HG02623 (cell line): ENCODE results near the gene ASGR2.
A peak's percentile ranks its signal among the peaks of the same experiment; 100 is the strongest.
"Not testable (repeated sequence)": the region's sequence is repeated elsewhere in the genome, so short reads cannot be mapped to it uniquely, and the experiment has no call there.

Source experiments
- ATAC-seq: cut with Tn5 transposase; IDR thresholded peaks from one replicate; pipeline ENCODE4 v1.9.1; 2021; ENCODE audit warnings: moderate library complexity; ENCODE audit not compliant: unreplicated experiment

ASGR2 gene, protein sequence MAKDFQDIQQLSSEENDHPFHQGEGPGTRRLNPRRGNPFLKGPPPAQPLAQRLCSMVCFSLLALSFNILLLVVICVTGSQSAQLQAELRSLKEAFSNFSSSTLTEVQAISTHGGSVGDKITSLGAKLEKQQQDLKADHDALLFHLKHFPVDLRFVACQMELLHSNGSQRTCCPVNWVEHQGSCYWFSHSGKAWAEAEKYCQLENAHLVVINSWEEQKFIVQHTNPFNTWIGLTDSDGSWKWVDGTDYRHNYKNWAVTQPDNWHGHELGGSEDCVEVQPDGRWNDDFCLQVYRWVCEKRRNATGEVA

DNA sequence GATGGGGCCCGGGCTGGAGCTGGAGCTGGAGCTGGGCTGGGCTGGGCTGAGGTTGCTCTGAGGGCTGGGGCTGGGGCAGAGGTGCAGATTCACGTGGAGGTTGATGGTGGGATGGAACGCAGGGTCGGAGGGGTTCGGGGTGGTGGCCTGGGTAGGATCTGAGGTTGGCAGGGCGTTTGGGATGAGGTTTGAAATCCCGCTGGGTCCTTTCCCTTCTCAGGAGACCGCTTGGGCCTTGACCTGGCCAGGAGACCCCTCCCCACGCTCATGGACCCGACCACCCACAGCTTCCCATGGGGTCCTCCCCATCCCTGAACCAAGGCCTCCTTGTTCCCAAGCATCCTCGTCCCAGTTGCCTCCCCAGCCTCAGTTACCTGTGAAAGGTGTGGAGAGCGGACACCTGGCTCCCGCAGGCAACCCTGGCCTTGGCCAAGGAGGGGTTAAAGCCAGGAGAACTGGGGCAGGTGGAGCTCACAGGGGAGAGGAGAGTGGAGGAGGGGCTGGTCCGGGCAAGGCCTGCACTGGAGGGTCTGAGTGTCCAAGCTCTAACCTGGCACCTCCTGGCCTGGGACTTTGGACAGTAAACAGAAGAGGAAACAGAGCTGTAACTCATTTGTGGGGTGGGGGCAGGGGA, at the start of gene ASGR2:
ASGR2 (minus strand) TSS at position 582 of the 634 bp plus-strand sequence. CDS start 582 bp downstream, outside the sequence.
- no peak for ATAC-seq

DNA sequence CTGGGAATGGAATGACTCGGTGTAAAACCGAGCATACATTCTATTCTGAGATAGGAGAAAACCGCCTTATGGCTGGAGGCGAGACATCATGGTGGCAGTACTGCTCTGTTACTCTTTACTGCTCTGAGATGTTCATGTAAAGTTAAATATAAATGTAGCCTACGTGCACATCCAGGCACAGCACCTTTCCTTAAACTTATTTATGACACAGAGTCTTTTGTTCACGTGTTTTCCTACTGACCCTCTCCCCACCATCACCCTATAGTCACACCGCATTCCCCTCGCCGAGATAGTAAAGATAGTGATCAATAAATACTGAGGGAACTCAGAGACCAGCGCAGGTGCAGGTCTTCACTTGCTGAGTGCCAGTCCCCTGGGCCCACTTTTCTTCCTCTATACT, 44.9 kb upstream of the ASGR2 start:
- ATAC-seq, result not testable (repeated sequence)

DNA sequence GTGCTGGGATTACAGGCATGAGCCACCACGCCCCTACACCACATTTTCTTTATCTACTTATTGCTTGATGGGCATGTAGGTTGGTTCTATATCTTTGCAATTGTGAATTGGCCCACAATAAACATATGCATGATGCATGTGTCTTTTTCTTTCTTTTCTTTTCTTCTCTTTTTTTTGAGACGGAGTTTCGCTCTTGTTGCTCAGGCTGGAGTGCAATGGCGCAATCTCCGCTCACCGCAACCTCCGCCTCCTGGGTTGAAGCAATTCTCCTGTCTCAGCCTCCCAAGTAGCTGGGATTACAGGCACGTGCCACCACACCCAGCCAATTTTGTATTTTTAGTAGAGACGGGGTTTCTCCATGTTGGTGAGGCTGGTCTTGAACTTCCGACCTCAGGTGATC, 43.8 kb upstream of the ASGR2 start:
- not testable (repeated sequence) for ATAC-seq

DNA sequence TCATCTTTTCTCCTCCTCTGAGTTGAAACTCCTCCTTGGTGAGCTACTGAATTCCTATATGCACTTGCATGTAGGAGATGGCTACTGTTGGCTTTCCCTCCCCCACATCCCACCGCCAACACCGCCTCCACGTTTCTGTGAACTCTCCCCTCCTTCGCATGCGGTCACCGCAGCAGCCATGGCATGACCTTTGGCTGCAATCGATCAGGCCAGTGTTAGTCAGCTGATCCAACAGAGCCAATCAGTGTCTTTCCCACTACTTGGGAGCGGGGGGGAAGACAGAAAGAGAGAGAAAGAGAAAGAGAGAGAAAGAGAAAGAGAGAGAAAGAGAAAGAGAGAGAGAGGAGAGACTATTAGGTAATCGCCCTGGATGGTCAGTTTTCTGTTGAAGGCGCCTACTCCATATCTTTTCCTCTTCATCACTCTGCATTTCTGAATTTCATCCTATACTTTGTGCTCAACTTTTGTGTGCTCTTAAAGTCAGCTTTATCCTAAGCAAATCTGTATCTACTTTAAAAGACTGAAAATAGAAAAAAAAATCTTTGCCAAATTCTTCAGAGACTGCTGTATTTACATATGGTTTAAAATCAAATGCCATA, 41.8 kb upstream of the ASGR2 start:
- no peak for ATAC-seq

DNA sequence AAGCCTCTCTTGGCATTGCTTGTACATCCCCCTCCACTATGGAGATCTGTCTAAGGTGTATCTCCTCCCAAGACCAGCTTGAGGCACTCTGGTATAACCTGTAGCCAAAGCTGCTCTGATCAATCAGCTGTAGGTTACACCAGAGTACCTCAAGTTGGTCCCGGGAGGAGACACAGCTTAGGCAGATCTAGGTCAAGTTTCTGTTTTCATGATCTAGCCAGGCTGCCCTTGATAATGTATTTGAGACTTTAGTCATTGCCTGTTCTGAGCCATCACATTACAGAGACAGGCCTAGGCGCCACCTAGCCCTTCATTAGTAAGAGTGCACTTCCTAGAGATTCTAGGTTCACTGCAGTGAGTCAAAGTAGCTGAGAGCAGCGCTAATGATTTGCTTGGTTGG, 33.1 kb upstream of the ASGR2 start:
- ATAC-seq, result no peak

DNA sequence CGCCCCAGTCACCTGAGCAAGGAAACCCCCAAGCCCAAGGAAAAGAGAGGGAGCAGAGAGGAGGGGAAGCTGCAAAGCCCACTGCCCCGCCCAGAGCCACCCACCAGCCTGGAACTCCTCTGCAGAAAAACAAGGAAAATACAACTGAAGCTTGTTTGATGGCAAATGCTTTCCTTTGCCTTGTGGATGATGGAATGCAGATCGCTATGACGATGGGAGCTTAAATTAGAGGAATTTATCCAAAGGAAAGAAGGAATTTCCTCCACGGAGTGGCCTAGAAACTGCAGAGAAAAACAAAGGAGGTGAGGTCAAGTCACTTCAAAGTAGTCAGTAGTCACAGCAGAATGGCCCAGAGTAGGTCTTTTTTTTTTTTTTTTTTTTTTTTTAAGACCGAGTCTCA, 31.5 kb upstream of the ASGR2 start:
- ATAC-seq, result no peak

DNA sequence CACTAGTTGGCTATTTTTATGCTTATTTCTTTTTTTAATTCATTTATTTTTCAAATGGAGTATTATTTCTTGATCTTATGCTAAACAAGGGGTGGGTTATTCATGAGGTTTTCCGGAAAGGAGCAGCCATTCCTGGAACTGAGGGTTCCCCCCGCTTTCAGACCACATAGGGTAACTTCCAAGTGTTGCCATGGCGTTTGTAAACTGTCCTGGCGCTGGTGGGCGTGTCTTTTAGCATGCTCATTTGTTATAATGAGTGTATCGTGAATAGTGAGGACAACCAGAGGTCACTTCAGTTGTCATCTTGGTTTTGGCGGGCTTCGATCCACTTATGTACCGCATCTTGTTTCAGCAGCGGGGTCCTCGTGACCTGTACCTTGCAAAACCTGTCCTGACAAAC, 29.6 kb upstream of the ASGR2 start:
- no peak for ATAC-seq

DNA sequence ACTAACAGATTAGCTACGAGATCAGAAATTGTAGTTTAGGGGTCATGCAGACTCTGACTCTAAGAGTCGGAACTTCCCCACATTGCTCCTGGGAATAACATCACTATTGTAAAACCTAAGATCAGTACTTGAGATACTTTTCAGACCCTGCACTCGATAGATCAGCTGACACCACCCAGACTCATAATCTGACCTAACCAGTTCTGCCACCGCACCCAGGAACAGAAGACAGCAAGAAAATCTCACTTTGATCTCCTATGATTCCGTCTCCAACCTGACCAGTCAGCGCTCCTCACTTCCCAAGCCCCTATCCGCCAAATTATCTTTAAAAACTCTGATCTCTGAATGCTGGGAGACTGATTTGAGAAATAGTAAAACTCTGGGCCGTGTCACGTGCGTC, 27.2 kb upstream of the ASGR2 start:
- no peak for ATAC-seq

DNA sequence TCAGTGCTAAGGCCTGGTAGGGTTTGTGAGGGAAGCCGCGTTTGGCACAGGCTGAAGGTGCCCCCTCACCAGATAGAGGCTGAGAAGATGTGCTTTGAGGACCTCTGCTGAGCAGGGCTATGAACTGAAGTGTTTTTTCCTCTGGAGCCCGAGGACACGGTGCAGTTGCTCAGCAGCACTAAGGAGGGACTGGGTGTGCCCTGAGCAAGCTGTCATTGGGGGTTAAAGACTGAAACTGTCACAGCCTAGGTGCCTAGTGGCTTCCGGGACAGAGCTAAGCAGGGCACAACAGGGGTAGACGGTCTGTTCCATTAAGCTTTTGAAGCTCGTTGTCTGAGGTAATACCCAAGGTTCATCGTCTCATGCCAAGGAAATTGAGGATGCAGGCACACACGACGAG, 24.8 kb upstream of the ASGR2 start:
- no peak for ATAC-seq

DNA sequence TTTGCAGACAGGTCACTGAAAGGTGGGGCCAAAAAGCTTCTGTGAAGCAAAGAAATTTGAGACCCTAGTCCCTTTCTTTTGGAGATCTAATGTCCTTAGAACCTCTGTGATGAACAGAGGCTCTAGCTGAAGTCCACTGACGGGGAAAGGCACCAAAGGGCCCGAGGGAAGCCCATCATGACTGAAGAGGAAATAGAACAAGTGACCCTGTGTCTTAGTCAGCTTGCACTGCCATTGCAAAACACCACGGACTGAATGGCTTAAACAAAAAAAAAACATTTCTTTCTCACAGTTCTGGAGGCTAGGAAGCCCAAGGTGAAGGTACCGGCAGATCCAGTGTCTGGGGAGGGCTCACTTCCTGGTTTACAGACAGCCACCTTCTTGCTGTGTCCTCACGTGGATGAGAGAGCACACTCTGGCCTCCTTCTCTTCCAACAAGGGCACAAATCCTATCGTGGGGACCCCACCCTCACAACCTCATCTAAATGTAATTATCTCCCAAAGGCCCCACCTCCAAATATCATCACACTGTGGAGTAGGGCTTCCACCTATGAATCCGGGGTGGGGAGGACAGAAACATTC, 24.3 kb upstream of the ASGR2 start:
- ATAC-seq, result no peak

DNA sequence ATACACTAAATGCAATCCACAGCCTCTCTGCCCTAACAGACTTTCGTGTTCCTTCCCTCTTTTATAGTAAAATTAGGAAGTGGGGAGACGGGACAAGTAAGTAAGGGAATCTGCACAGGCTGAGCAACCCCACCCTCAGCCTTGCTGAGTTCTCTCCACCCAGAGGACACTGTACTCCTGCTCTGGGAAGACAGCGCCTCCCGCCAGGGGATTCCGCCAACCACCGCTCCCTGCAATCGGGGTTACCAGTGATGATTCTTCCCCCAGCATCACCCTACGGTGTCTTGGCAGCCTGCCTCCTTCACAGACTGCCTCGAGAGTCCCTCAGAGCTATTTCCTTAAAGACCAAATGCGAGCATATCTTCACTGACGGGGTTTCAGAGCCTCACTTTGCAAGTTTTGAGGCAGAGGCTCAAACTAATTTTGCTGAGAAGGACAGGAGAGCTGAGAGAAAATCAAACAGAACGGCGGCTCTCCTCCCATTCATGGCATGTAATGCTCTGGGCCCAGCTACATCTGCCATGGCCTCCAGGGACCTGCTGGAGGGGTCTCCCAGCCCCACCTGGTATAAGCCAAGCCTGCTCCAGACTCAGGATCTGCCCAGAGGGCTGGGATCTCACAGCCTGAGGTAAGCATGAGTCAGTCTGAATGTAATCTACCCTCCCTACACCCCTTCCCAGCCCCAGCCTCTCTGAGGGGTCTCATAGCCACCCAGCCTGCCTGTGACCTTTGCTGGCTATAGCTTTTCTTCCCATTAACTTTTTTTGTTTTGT, 22.7 kb upstream of the ASGR2 start:
- no peak for ATAC-seq

DNA sequence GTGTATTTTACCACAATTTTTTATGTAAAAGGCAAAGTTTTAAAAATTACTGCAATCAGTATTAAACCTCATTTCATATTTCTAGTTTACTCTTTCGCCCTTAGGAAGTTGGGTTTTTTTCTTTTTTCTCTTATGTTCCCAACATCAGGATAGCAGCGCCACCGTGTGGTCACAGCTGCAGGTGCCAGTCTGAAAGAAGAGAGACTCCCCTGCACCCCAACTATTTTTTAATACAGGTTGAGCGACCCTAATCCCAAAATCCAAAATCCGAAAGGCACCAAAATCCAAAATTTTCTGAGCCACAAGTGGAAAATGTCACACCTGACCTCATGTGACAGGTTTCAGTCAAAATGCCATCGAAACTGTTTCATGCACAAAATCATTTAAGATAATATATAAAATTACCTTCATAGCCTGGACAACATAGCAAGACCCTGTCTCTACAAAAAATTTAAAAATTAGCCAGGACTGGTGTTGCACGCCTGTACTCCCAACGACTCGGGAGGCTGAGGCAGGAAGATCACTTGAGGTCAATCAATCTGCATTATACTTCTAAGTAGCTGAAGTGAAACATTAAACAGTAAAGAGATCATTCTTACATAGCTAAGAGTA, 21.8 kb upstream of the ASGR2 start:
- no peak for ATAC-seq

DNA sequence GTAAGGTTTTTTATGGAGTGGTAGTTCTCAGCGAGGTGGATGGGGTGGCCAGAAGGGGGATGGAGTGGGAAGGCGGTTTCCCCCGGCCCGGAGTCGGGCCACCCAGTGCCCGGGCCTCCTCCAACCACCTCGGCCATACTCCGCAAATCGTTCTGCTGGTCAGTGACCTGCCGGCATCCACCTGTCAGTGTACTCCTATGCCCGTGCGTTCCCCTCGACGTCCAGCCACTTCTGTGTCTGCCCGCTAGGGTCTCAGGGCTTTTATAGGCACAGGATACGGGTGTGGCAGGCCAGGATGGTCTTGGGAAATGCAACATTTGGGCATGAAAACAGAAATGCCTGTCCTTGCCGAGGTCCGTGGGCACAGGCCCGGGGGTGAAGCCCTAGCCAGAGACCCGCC, 19.3 kb upstream of the ASGR2 start:
- ATAC-seq, result no peak

DNA sequence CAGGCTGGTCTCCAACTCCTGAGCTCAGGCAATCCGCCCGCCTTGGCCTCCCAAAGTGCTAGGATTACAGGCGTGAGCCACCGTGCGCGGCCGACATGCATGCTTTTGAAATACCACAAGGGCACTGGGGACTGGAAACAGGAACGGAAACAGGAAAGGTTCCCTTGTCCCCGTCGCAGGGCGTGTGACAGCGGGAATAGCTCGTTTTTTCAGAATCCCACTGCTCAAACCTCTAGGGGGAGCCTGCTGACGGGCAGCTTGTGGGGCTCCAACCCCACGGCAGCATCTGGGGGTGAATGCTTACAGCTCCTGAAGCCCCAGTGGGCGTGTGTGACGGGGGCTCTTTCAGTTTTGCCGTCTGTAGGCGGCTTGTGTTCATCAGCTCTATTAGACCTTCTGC, 18.8 kb upstream of the ASGR2 start:
- no peak for ATAC-seq

DNA sequence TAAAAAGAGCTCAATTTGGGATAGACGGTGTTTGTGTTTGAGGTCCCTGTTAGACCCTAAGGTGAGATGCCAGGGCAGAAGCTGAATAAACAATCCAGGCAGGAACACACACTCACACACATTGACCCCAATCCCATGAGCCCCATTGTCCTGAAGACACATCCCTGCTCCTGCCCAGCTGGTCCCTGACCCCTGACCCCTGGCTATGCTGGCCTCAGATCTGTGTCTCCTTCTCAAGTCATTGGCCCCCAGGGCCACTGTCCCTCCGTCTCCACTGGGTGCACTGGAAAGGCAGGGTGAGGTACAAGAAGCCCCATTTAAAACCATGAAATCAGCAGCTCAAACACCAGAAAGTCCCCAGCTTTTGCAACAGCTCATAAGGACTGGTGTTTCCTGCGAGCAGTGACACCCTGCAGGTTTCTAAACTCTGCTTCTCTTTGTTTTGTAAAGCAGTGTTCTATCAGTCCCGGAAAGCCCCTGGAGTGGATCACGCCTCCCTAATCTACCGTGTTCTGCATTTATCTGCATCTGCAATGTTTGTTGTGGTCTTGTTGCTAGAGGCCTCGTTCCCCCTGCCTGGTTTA, 18.0 kb upstream of the ASGR2 start:
- peak; percentile 64 for ATAC-seq

DNA sequence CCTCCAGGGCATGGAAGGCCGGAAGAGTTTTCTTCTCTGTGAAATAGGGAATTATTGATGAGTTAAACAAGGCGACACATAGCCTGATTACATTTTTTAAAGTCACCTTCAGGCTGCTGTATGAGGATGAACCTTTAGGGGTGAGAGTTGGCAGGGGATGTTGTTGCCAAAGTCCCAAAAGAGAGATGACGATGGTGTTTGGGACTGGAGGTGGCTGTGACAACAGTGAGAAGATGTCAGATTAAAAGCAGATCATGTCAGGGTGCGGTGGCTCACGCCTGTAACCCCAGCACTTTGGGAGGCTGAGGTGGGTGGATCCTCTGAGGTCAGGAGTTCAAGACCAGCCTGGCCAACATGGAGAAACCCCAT, 16.8 kb upstream of the ASGR2 start:
- no peak for ATAC-seq

DNA sequence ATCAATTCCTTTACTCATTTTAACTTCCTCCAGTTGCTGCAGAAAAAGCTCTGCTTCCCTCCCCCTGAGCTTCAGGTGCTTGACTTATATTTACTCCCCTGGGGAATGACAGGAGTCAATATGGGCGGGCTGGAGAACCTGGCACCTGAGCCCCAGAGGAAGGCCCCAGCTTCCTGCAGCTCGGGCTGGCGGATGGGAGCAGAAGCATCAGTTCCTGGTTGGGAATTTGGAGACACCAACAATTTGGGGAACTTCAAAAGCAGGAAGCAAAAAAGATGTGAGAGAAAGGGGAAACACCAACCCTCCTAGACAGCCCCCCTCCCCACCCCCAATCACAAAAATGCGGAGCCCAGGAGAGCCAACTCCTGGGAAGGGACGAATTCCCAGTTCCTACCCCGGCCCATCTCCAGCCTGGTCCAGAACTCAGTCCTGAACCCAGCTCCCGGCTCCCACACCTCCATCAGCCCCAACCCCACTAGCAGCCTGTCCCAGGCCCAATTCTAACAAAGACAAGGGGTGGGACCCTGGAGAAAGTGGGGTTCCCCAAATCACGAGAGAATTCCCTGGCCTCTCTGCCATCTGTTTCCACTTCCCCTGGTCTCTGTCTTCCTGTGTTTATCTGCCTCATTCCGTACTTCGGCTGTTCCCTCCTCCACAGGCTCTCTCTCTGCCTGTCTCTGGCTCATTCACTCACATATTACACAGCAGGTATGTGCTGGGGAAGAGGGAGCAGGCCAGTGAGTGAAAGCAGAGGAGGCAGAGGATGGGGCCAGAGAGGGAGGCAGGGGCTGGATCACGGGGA, 16.2 kb upstream of the ASGR2 start:
- no peak for ATAC-seq

DNA sequence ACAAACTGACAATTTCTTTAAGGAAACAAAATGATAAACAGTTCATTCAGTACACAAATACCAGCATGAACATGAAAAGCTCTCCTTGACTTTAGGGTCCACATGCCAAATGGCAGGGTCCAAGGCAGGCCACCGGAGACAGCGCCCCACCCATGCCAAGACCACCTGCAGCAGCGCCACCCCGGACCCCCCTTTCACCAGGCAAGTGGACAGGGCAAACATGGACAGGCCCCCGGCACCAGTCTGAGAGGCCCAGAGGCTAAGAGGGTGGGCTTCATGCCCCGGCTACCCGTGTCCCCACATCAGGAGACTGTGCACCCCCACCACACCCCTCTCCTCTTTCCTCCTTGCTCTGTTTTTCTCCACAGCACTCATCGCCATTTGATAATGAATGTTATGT, 14.7 kb upstream of the ASGR2 start:
- no peak for ATAC-seq

DNA sequence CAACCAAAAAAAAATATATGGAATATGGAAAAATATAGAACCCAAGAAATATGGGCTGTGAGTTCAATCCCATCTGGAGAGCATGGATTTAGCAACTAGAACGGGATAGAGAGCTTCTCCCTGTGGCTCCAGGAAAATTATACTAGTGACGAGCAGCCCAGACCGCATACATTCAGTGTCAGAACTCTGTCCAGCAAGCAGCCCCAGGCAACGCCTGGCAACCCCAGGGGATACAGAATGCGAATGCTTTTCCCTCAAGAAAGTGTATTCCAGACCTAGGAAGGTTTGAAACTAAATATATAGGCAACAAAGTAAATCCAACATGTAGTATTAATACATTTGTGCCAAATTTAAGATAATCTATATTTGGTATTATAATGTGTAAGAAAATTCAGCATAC, 13.5 kb upstream of the ASGR2 start:
- ATAC-seq, result no peak

DNA sequence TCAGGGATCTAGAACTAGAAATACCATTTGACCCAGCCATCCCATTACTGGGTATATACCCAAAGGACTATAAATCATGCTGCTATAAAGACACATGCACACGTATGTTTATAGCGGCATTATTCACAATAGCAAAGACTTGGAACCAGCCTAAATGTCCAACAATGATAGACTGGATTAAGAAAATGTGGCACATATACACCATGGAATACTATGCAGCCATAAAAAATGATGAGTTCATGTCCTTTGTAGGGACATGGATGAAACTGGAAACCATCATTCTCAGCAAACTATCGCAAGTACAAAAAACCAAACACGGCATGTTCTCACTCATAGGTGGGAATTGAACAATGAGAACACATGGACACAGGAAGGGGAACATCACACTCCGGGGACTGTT, 12.9 kb upstream of the ASGR2 start:
- ATAC-seq, result not testable (repeated sequence)
